ENCODE results near the gene AFDN. TPM values are rescaled to one million over a fixed set of nuclear protein-coding genes. Genes with fewer than 3 reads are reported as not detected.

Gene AFDN
- total RNA-seq, 1 experiment from 2014 or later: 177 TPM

GRCh38 chr6:167779993-167780655 is 46.6 kb upstream of the AFDN start:
- Mint-ChIP-seq H3K27me3 (ENCODE audit: insufficient read depth, unreplicated experiment) (no peaks in the 10 kb centered on the region), H3K9me3 (ENCODE audit: unreplicated experiment) (no peaks in the 10 kb centered on the region), H3K36me3 (ENCODE audit: insufficient read depth, unreplicated experiment) (peaks cover 7% of the 10 kb centered on the region), H3K4me3 (ENCODE audit: unreplicated experiment) (no peak overlapping the region), H3K27ac (ENCODE audit: unreplicated experiment) (peak overlapping the region; percentile 46), H3K4me1 (ENCODE audit: low read depth, unreplicated experiment) (peaks cover 32% of the 10 kb centered on the region)
- Histone ChIP-seq H3K36me3 (ENCODE audit: control insufficient read depth, insufficient read depth, low read length) (no peaks in the 10 kb centered on the region), H3K4me1 (peaks cover 22% of the 10 kb centered on the region), H3K9me3 (no peaks in the 10 kb centered on the region), H3K4me3 (ENCODE audit: low read depth, low read length) (no peak overlapping the region), H3K27me3 (replicated peaks; ENCODE audit: control insufficient read depth, insufficient read depth, low read length) (no peaks in the 10 kb centered on the region)
- no peak for DNase-seq
- TF ChIP-seq CTCF (IDR thresholded peaks at IDR 0.05; ENCODE audit: insufficient read depth in 1 of 2, low read depth in 1 of 2, low read length in 1 of 2, severe bottlenecking in 1 of 2, unreplicated experiment in 1 of 2): no peak
- intact Hi-C loops (cut with micrococcal nuclease; ENCODE audit: unreplicated experiment): no loop called here
- ChIA-PET POLR2A (interaction anchor here (1.0 kb wide), 1 partner anchor 16 kb away, joined by 3 read pairs; no protein-coding TSS in a partner anchor), CTCF (no interaction called here)
- no TSS peak for BruUV-seq (replicated peaks)

- intact Hi-C loops (cut with micrococcal nuclease; ENCODE audit: unreplicated experiment): no loop called here
- Mint-ChIP-seq H3K36me3 (ENCODE audit: insufficient read depth, unreplicated experiment) (peaks cover 7% of the 10 kb centered on the region), H3K27ac (ENCODE audit: unreplicated experiment) (no peak overlapping the region), H3K27me3 (ENCODE audit: insufficient read depth, unreplicated experiment) (no peaks in the 10 kb centered on the region), H3K4me3 (ENCODE audit: unreplicated experiment) (no peak overlapping the region), H3K9me3 (ENCODE audit: unreplicated experiment) (no peaks in the 10 kb centered on the region), H3K4me1 (ENCODE audit: low read depth, unreplicated experiment) (peaks cover 32% of the 10 kb centered on the region)
- DNase-seq: no peak
- Histone ChIP-seq H3K4me3 (ENCODE audit: low read depth, low read length) (no peak overlapping the region), H3K36me3 (ENCODE audit: control insufficient read depth, insufficient read depth, low read length) (no peaks in the 10 kb centered on the region), H3K9me3 (no peaks in the 10 kb centered on the region), H3K27me3 (replicated peaks; ENCODE audit: control insufficient read depth, insufficient read depth, low read length) (no peaks in the 10 kb centered on the region), H3K4me1 (peaks cover 22% of the 10 kb centered on the region)
- no peak for TF ChIP-seq CTCF (IDR thresholded peaks at IDR 0.05; ENCODE audit: insufficient read depth in 1 of 2, low read depth in 1 of 2, low read length in 1 of 2, severe bottlenecking in 1 of 2, unreplicated experiment in 1 of 2)
- BruUV-seq (replicated peaks): no TSS peak
- CTCF ChIA-PET: no interaction called here
- POLR2A ChIA-PET: interaction anchor here (1.0 kb wide), 1 partner anchor 15 kb away, joined by 3 read pairs; no protein-coding TSS in a partner anchor
These were observed 45.5 kb upstream of the AFDN start for GRCh38 chr6:167781066-167781767.

- H3K4me1 ChIP-seq: peaks cover 23% of the 10 kb centered on the region
- Mint-ChIP-seq H3K9me3 (ENCODE audit: unreplicated experiment) (no peaks in the 10 kb centered on the region), H3K4me3 (ENCODE audit: unreplicated experiment) (no peak overlapping the region), H3K27ac (ENCODE audit: unreplicated experiment) (no peak overlapping the region), H3K4me1 (ENCODE audit: low read depth, unreplicated experiment) (peaks cover 33% of the 10 kb centered on the region), H3K27me3 (ENCODE audit: insufficient read depth, unreplicated experiment) (no peaks in the 10 kb centered on the region), H3K36me3 (ENCODE audit: insufficient read depth, unreplicated experiment) (peaks cover 7% of the 10 kb centered on the region)
- no TSS peak for BruUV-seq (replicated peaks)
- H3K36me3 ChIP-seq (ENCODE audit: control insufficient read depth, insufficient read depth, low read length): no peaks in the 10 kb centered on the region
- H3K4me3 ChIP-seq (ENCODE audit: low read depth, low read length): no peak overlapping the region
- no peaks in the 10 kb centered on the region for H3K9me3 ChIP-seq
- ChIA-PET POLR2A (no interaction called here), CTCF (no interaction called here)
- no peaks in the 10 kb centered on the region for H3K27me3 ChIP-seq (replicated peaks; ENCODE audit: control insufficient read depth, insufficient read depth, low read length)
- TF ChIP-seq CTCF (IDR thresholded peaks at IDR 0.05; ENCODE audit: insufficient read depth in 1 of 2, low read depth in 1 of 2, low read length in 1 of 2, severe bottlenecking in 1 of 2, unreplicated experiment in 1 of 2): no peak
- no peak for DNase-seq
- intact Hi-C loops (cut with micrococcal nuclease; ENCODE audit: unreplicated experiment): no loop called here
These were observed 44.8 kb upstream of the AFDN start for GRCh38 chr6:167781868-167782267.

Measured in Caco-2 (cell line).